GM19452 (cell line): Measurements from ENCODE around the gene MPO.

Experiments
- ATAC-seq: cut with Tn5 transposase; IDR thresholded peaks from one replicate; pipeline ENCODE4 v1.9.1; 2021; ENCODE audit not compliant: unreplicated experiment

The MPO gene

DNA sequence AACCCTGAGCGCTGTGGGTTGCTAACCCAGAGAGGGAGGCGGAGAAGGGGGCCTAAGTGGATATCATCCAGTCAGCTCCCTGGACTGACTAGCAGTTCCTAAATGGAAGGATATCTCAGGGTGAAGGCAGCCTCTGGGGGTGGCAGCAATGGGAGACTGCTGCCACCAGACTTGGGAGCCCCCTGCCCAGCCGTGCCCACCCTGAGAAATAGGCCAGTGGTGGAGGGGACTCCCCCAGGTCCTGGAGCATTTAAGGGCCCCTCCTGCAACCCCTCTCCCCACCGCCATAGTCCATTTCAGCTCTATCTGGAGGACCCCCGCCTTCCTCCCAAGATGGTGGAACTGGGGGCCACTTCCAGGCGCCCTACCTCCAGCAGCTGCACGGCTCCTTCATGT is 39.4 kb upstream of the MPO start:
- ATAC-seq: no peak

DNA sequence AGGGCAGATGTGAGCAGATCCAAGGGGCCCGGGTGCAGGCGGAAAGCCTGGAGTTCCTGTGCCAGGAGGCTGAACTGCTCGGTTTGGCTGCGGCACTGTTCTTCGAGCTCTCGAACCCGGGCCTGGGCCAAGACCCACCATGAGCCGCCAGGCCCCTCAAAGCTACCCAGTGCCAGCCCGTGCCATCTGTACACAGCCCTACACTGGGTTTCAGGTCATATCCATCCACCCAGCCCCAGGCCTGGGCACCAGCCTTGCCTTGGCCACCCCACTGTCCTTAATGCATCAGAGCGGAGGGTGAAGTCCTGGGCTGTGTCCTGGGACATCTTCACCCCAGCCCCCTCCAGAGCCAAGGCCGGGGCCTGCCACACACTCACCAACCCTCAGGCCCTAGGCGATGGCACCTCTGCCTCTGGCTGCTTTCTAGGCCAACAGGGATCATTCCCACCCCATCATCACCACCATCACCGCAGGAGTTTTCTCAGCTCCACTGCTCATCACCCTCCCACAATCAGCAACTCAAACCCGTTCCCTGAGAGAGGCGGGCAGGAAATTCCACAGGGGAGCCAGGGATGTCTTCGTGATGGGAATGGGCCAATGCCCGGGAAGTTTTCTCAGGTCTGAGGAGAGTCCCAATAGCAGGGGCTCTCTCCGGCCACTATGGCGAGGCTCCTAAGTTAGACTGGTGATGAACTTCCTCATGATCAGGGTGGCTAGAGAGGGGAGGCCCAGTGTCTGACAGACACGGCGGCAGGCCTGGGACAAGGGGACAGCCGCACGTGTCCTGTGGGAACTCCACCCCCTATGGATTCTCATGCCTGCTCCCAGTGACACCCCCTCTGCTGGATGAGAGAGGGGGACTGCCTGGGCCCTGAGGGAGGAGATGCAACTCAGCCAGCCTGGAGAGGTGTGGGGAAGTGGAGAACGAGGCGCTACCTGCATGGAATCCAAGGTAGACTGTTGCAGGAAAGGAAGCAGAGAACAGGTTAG is 38.7 kb upstream of the MPO start:
- no peak for ATAC-seq

DNA sequence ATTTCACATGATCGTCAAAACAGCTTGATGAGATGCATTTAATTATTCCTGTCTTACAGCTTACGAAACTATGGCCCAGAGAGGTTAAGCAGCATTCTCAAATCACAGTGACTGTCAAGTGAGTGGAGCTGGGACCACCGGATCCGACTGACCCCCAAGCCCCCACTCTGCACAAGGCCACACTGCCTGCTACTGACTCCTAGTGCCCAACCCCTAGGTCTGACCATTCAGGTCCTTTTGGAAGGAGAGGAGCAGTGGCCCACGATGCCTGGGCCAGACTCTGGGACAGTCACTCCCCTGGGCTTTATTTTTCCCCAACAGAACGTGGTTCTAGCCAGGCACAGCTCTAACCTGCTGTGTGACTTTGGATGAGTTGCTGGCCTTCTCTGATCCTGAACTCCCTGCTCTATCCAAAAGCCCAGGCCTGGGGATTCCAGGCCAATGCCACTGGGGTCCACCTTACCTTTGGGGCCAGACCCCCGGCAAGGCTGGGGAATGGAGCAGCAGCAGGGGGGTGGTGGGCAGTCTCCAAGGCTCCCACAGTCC is 38.0 kb upstream of the MPO start:
- no peak for ATAC-seq

GRCh38 chr17:58318065-58318481 is 37.3 kb upstream of the MPO start:
- ATAC-seq: no peak

- peak; percentile 76 for ATAC-seq
Measured at GRCh38 chr17:58317421-58318064, 36.8 kb upstream of the MPO start.

GRCh38 chr17:58316260-58316960 is 35.7 kb upstream of the MPO start:
- ATAC-seq: no peak

DNA sequence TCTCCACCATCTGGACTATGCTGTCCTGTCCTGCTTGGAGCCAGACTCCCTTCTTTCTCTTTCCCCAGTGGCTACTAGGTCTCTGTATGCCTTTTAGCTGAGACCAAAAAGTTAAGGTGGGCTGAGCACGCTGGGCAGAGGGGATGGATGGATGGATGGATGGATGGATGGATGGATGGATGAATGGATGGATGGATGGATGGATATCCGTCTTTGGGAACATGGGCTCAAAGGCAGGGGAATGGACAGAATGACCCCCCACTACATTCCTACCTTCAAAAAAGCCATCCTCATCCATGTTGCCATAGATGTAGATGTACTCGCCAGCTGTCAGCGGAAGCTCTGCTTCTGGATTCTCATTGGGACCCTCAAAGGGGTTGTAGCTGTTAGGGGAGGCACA is 35.0 kb upstream of the MPO start:
- no peak for ATAC-seq

DNA sequence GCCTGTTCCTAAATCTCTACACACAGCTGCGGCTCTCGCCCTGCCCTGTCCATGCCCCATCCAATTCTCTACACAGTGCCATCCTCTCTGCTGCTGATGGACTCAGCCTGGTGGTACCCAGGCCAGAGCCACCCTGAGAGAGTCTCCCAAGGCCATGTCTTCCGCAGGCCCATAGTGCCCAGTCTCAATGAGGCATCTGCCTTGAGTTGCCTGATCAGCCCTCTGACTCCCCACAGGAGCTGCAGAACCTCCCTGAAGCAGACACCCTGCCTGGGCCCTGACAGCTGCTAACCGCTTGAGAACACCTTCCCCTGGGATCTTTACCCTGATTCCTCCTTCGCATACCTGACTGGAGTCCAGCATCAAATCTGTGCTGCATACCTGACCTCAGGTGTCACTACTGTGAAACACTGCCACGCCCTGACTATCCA is 34.6 kb upstream of the MPO start:
- no peak for ATAC-seq

GRCh38 chr17:58314706-58315015 is 33.9 kb upstream of the MPO start:
- ATAC-seq: no peak

GRCh38 chr17:58313815-58314705 is 33.3 kb upstream of the MPO start:
- no peak for ATAC-seq

DNA sequence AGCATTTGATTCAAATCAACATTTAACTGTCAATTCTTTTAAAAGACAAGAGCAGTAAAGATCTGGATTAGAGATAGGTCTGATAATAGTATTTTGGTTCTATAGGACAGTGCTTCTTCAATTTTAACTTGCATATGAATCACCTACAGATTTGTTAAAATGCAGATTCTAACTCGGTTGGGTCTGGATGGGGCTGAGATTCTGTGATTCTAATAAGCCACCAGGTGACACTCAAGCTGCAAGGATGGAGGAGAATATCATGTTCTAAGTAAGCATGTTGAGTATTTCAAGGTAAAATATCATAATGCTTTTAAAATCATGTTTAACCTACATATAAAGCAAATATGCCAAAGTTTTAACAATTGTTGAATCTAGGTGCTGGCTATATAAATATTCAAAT is 32.1 kb upstream of the MPO start:
- no peak for ATAC-seq

- ATAC-seq: no peak
Measured at GRCh38 chr17:58312021-58312630, 31.4 kb upstream of the MPO start.

DNA sequence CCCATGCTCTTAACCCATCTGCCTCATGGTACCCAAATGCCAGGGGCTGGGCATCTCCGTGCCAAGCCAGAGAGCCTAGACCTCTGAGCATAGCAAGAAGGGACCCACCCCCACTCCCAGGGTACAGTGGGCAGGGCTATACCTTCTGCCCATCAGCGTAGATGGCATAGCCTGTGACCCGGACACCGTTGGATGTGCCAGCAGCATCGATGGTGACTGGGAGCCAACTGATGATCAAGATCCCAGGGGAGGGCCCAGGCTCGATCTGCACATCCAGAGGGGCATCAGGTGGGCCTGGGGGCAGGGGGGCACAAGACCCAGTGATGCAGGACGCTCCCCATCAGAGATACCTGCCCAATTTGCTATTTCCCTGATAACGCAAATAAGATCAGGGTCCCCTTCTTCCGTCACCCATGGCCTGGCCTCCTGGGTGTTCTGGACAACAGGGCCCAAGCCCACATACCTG is 30.7 kb upstream of the MPO start:
- no peak for ATAC-seq

DNA sequence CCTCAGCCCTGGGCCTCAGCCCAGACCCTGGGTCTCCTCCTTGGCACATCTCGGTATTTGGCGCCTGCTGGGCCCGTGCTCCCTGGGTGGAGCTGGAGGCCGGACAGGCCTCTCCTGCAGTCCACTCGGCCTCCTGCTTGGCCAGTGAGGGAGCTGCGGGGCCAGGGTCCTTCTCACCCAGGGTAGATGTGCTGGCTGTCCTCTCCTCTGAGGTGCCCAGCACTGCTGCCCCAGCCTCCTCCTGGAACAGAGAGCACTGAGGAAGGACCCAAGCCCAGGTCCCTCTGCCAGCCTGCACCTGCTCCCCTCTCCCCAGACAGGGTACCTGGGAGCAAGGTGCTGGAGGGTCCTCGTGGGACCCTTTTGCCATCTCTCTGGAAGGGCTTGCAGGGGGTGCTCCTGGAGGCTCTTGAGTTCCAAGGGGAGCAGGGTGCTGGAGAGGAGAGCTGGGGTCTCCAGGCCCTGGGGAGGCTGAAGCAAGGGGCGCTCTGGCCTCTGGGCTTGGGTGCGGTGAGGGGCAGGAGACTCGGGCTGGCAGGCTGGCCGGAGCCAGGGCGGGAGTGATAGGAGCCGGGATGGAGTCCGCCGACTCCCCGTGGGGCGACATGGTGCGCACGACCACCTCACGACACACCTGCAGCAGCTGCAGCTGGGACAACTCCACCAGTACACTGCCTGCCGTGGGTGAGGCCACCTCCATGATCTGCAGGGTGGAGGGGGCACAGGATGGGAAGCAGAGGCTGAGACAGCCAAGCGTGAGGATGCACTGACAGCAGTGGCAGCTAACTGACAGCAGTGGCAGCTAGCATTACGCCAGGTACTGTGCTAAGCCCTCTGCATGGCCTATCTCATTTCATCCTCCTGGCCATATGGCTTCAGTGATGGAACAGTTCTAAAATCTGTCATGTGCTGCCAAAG is 30.0 kb upstream of the MPO start:
- no peak for ATAC-seq

DNA sequence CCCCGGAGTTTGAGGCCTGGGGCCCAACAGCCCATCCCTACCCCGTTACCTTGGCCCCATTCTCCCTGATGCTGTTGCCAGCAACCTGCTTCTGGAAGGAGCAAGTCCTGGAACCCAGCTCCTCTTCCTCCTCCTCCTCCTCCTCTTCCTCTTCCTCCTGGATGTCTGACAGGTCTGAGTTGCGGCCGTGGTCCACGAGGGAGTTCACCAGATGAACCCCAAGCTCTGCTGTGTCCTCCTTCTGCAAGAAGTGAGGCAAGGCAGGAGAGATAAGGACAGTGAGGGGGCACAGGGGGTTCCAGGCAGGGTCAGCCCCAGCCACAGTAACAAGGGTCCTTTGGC is 29.2 kb upstream of the MPO start:
- ATAC-seq: no peak

DNA sequence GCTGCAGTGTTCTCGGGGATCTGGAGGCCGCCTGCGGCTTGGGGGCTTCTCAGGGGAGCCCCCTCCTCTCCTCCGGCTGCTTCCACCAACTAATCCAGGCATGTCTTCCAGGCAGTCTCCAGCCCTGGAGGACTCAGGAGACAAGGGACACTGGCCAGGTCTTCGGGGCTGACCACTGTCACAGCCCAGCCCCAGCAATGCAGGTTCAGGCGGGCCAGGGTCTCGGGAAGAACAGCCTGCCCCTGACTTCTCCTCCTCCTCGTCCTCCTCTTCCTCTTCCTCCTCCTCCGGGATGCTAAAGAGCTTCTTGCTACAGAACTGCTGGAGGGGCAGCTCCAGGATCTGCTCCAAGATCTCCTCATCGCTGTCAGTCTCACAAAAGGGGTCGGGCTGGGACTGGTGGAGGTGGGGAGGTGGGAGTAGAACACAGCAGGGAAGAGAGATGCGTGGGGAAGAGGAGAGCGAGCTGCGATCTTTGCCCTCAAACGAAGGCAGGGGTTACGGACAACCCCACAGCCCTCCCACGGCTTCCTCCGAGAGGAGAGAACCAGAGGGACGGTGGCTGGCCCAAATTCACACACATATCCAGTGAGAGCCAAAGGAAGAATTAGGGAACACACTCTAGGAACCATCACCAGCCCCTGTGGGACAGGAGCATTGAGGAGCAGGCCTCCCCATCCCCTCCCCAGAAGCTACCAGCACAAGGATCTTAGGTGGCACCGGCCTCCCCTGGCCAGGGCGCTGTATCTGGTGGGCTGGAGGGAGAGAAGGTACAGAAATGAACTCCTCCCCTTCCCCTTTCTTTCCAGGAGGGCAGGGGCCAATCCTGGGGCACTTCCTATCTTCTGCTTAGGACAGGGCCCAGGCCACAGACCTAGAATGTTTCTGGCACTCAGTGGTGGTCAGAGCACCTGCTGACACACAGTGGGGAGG is 28.5 kb upstream of the MPO start:
- ATAC-seq: no peak

- ATAC-seq: no peak
Measured at GRCh38 chr17:58308173-58308984, 27.6 kb upstream of the MPO start.
